Inferior parietal cortex (tissue), 1 donor: ENCODE results near the gene GAPT.

ENCODE experiments used
- DNase-seq: peaks from one replicate; pipeline ENCODE4 v3.0.0-alpha.2; 2016; ENCODE audit errors: extremely low spot score

The GAPT gene

DNA sequence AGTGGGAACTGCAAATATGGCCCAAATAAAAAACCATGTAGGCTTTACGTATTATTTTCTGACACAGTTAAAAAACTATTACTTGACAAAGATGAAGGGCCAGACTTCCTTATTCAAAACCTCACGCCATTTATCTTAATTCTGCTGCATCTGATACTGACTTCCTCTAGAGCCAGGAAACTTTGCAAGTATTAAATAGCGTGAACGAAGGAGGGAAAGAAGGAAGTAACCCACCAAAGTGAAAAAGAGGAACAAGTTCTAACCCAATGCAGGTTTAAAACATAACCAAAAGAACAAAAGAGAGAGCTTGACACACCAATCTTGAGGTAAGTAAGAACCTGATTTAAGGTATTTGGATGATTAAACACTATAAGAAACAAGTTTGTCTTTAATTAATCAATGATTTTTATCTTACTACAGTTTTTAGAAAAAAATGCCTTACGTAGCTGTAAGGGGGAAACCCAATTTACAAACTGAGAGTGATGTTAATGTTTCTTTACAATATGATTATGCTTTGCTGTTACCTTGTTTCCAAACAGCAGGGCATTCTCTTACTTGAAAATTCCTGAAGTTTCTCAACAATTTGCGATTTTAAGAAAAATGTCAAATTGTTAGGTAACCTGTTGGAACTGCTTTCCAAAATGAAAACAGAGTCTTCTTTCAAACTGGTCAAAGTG is at the start of gene GAPT:
TSS of gene GAPT (plus strand) at position 220 of the 677 bp plus-strand sequence. CDS start 3,102 bp downstream, outside the sequence.
- no peak for DNase-seq

DNA sequence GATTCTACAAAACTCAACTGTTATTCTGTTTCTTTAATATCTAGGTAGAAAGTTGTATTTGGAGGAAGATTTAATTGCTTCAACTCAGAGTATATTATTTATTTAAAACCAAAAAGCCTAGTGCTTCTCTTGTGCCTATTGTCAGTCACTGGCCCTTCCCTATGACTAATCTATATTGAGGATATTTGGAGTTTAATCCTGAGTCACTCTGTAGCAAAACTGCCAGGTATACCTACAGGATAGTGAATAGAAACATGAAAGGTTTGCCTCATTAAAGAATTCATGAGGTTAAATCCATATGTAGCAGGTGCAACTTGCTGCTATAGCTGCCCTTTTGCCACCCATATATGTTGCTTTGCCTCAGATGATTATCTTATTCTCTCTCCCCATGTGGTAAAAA is 46.4 kb upstream of the GAPT start:
- no peak for DNase-seq

- no peak for DNase-seq
These were observed 45.2 kb upstream of the GAPT start for GRCh38 chr5:58446024-58446423.

DNA sequence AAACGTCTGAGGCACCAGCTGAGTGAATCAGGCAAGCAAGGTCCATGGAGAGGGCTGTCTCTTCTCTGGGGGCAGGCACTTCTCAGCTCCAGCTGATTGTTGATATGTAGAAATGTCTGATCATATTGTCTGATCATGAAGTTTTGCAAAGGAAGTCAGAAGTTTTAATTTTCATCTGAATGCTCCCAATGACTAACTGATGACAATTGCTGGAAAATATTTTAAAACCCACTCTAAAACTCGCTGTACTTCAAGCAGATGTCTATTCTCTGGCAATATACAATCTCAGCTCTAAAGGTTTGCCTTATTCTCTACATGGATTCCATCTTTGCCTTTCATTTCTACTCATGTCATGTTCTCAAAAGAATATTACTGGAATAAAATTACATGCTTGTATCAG is 44.0 kb upstream of the GAPT start:
- no peak for DNase-seq

DNA sequence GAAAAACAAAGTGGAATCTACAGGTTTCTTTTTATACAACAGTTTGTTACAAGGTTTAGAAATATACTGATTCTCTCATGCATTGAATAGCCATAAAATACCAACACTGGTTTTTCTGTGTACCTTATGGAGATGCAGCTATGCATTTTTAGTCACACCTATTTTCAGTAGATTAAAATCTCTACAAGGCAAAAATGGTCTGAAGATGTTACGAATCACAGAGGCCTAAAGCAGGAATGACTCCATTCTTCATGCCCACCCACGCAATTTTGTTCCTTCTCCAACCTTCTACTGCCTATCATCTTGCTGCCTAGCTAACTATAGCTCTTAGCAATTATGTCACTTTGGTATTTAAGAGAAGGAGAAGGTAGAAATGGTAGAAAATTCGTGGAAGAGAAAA is 41.2 kb upstream of the GAPT start:
- DNase-seq = peak; percentile 47

DNA sequence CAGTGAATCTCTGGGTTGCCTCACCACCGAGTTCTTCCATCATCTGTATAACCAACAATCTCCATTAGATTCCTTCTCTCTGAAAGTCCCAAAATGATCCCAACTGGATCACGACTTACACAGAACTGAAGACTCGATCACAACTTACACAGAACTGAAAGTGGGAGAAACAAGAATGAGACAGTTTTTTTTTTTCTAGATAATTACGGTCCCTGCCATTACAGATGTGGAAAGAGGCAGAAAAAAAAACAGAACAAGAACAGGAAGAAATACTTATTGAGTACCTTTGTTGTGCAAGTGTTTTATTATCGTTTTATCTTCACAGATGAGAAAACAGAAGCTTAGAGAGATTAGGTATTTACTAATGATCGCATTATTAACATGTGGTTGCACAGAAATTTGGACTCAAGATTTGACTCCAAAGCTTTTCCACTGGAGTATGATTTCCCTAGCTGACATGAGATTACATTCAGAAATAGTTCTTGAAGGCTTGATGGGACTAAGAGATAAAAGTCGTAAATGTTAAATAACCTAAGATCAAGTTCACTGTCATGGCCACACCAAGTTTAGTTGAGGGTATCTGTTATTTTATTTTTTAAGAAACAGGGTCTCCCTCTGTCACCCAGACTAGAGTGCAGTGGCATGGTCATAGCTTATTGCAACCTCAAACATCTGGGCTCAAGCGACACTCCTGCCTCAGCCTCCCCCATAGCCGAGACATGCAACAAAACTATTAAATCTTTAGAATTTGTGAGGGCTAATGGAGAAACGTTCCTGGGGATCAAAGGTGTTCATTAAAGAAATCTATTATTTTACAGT is 40.2 kb upstream of the GAPT start:
- no peak for DNase-seq

GRCh38 chr5:58451732-58452565 is 39.3 kb upstream of the GAPT start:
- DNase-seq = no peak

DNA sequence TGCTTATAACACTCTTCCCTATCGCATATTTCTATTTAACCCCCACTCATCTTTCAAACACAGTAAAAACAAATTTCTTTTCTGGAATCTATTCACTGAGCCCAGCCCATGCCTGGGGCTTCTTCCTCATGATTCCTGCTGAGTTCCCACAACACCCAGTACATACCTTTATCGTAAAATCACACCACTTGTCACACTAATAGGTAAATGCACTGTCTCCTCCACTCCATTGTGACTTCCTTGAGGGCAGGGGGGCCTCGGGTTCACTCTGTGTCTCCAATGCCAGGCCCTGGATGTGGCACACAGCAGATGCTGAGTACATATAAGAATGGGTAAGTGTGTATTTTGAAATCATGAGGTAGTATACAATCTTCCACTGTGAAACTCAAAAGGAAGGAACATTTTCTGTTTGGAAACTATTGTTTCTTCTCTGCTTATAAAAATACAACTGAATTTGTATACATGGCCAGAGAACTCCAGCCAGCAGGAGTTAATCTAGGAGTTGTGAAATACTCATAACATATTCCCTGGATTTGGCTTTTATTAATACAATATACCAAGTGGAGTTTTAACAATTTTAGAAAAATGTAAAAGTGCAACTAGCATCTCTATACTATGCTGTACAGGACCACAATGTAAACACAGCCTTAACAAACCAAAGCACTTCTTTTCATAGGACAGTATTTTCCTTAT is 38.5 kb upstream of the GAPT start:
- no peak for DNase-seq

DNA sequence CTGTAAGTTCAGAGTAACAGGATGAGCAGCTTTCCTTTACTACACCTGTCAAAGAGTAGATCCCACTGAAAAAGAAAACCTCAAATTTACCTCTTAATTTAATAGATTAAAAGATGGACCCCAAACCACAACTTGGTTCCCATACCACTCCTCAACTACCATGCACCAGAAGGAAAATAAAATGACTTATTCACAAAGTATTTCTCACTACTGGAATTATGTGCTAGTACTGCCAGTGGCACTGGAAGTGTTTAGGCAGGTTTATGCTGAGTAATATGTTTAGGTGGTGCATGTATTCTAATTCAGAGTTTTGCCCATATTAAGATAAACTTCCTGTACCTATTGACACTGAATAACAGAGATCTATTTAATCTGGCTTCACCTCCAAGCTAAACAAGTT is 37.9 kb upstream of the GAPT start:
- no peak for DNase-seq

DNA sequence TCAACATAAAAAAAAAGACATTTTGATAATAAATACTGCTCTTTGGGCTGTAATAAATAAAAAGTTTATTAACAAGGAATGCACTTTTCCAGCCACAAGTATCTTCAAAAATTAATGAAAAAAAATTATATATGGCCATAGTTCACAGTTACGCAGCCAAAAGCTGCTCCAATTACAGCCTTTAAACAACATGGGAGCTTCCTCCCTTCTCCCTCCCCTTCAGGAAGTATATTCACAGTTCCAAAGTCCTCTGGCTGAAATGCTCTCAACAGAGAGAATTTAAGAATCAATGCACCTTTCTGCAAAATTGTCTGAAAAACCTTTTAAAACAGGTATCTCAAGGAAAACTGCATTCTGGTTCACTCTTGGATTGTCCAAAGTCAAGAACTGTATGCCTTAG is 37.2 kb upstream of the GAPT start:
- no peak for DNase-seq

- DNase-seq = no peak
These were observed 36.2 kb upstream of the GAPT start for GRCh38 chr5:58455066-58455465.

DNA sequence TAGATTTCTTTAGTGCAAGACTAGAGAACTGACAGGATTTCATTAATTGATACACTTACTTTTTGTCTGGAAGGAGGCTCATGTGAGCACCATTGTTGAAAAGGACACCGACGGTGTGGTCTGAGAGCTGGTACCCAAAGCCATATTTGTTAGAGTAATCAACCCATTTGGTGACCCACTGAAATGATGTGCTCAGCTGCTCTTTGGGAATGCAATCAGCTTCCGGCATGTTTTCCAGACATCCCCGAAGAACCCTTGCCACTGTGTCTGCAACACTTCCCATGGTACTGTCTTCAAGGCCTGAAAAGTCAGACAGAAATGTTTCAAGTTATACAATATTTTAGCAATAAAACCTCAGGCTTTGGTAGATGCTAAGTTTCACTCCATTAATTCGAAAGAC is 35.8 kb upstream of the GAPT start:
- no peak for DNase-seq

DNA sequence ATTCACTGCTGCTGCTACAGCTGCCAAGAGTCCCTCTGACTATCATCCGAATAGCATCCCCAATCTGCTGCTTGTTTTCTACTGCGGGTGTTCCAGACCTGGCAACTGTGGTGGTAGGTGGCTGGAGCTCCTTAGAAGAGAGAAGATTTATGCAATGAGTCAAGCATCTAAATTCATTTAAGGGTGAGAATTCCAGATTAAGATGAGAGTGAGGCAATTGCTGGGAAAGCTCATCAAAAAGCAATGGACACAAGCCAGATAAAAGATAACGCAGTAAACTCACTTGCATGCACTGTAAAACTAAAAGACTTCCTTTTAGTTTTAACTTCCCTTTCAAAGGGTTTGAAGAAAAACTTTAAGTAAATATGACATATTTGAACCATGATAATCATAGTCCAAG is 35.2 kb upstream of the GAPT start:
- peak; percentile 58 for DNase-seq

GRCh38 chr5:58456486-58456885 is 34.7 kb upstream of the GAPT start:
- no peak for DNase-seq

GRCh38 chr5:58457050-58457449 is 34.2 kb upstream of the GAPT start:
- DNase-seq = no peak

GRCh38 chr5:58458141-58458742 is 33.0 kb upstream of the GAPT start:
- no peak for DNase-seq

- no peak for DNase-seq
These were observed 32.5 kb upstream of the GAPT start for GRCh38 chr5:58458743-58459145.

DNA sequence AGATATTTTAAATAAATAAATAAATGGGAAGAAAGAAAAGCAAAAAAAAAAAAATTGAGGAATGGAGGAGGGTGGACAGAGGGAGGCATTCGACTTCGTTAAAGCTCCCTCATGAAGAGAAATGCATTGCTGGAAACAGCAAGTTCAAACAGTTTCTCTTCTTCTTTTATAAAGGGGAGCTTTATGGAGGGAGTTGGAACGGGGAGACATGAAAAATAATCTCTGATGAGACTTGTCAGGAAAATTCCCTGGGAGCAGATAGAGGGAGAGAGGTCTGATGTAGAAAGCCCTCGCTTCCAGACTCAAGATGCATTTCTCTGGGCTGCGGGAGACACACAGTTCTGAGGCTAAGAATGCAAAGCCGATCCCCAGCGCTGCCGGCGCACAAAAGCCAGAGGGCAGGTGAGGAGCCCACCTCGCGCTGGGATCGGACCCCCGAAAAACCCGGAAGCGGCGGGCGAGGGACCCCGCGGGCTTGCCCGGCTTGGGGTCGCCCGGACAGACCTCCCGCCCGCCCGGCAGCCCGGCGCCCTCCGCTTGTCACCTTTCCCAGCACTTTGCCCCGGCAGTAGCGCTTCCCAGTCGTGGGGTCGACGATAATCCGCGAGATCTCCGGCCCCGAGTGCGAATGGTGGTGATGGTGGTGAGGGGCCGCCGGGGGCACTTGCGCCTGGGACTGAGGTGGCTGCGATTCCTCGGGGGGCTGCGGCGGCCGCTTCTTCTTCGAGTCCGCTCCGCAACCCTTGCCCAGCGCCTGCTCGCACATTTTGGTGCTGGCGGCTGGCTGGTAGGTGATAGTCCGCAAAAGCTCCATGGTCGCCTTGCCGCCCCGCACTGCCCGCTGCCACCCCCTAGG is 31.9 kb upstream of the GAPT start:
- no peak for DNase-seq

- peak; percentile 92 for DNase-seq
These were observed 31.1 kb upstream of the GAPT start, which contains the start of gene PLK2 for GRCh38 chr5:58460002-58460731. PLK2 (minus strand) TSS chr5:58460086; CDS start chr5:58459959, 127 bp downstream.
